ENCODE data around the gene TBC1D24. TPM values are rescaled to one million over a fixed set of nuclear protein-coding genes. Genes with fewer than 3 reads are reported as not detected.

TBC1D24 gene
- total RNA-seq, 3 donors from 2014 or later: 6.9 to 14.3 (median 8.5) TPM

GRCh38 chr16:2520097-2520783 lies 45.3 kb downstream of the TBC1D24 start, which contains the start of gene AMDHD2:
TSS of gene AMDHD2 (plus strand) at chr16:2520371. CDS start at chr16:2520459, 88 bp downstream.
- H3K36me3 ChIP-seq (ENCODE audit: low read depth): no peaks in the 10 kb centered on the region
- no peak for TF ChIP-seq CTCF (IDR thresholded peaks at IDR 0.05)
- peak; percentile 82 for ATAC-seq
- DNase-seq: peak; percentile 94 to 95 (median 94)
- no peaks in the 10 kb centered on the region for H3K9me3 ChIP-seq
- intact Hi-C loops (cut with DNase I, micrococcal nuclease): no loop called here
- H3K4me1 ChIP-seq (ENCODE audit: low read depth): peaks cover 62% of the 10 kb centered on the region
- H3K4me3 ChIP-seq: peak within 1 kb of the TSS; percentile 36

DNA sequence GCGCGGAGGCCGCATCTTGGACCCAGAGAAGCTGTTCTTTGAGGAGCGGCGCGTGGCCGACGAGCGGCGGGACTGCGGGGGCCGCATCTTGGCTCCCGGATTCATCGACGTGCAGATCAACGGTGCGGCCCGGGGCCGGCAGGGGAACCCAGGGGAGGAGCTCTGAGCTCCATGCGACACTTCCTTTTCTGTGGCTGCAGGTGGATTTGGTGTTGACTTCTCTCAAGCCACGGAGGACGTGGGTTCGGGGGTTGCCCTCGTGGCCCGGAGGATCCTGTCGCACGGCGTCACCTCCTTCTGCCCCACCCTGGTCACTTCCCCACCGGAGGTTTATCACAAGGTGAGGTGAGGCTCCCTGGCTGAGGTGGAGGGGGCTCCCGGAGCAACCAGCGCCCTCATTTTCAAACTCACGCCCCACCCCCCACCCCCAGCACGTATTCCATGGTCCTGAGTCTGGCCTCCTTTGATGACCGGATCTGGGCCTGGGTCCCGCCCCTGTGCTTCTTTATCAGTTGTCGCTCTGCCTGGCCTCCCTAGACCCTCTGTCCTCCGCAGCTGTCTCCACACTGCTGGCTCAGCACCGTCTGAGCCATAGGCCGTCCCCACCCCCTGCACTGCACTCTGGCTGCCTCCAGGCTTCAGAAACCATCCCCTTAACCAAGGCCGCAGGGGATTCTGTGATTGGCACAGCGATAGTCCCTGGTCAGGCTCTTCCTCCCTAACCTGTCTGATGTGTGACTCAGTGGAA lies 46.0 kb downstream of the TBC1D24 start:
- H3K9me3 ChIP-seq: no peaks in the 10 kb centered on the region
- H3K36me3 ChIP-seq (ENCODE audit: low read depth): no peaks in the 10 kb centered on the region
- H3K4me3 ChIP-seq: peak overlapping the region; percentile 36
- intact Hi-C loops (cut with DNase I, micrococcal nuclease): no loop called here
- H3K4me1 ChIP-seq (ENCODE audit: low read depth): peaks cover 56% of the 10 kb centered on the region
- DNase-seq (peak in 2 of 3 donors; percentile 63 to 86), ATAC-seq (peak; percentile 44)
- TF ChIP-seq CTCF (IDR thresholded peaks at IDR 0.05): no peak

DNA sequence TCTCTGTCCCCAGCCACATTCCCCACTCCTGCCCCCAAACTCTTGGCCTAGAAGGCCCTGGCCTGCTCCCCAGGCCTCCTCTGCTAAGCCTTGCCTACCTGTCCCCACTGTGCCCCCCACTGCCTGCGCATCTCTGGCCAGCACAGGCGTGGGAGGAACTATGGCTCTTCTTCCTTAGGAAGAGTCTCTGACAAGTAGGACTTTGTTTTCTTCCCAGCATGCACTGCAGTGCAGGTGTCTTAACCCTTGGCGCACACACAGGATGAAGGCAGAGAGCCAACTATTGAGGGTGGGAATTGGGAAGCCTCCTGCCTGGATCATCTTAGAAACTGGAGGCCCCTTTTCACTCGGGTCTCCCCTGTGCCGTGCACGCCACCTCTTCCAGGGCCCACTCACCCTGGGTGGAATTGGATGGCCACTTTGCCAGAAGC lies 48.9 kb downstream of the TBC1D24 start:
- DNase-seq (peak in 2 of 3 donors; percentile 38 to 62), ATAC-seq (peak; percentile 34)
- intact Hi-C loops (cut with DNase I, micrococcal nuclease): no loop called here
- TF ChIP-seq CTCF (IDR thresholded peaks at IDR 0.05): no peak
- H3K4me1 ChIP-seq (ENCODE audit: low read depth): peaks cover 30% of the 10 kb centered on the region
- H3K4me3 ChIP-seq: no peak overlapping the region
- H3K9me3 ChIP-seq: no peaks in the 10 kb centered on the region
- no peaks in the 10 kb centered on the region for H3K36me3 ChIP-seq (ENCODE audit: low read depth)

DNA sequence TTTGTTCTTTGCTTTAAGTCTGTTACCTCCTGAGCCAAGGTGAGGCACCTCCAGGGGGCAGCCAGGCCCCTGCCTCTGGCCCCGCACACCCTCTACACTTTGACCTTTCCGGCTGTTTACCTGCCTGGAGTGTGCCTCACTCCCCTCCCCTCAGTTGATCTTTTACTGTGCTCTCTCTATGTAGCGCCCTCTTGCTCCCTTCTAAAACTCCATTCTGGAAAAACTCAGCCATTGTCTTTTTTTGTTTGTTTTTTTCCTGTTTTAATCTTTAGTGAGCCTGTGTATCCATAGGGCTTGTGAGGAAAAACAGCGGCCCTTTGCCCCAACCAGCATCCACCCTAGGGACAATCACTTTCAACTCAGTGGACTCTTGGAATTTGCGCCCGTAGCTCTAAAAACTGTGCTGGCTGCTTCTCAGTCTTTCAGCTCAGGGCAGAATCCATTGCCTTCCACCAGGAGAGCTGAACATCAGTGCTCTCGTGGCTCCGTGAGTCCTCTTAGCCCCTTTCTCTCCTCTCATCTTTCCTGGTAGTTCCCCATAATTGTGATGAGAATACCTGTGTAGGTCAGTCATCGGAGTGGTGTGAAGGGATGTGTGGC lies 49.5 kb downstream of the TBC1D24 start:
- DNase-seq (peak in 1 of 3 donors; percentile 38), ATAC-seq (peak; percentile 11)
- H3K4me1 ChIP-seq (ENCODE audit: low read depth): peaks cover 24% of the 10 kb centered on the region
- no peaks in the 10 kb centered on the region for H3K36me3 ChIP-seq (ENCODE audit: low read depth)
- no peak overlapping the region for H3K4me3 ChIP-seq
- intact Hi-C loops (cut with DNase I, micrococcal nuclease): no loop called here
- no peaks in the 10 kb centered on the region for H3K9me3 ChIP-seq
- TF ChIP-seq CTCF (IDR thresholded peaks at IDR 0.05): no peak

- no peak overlapping the region for H3K4me3 ChIP-seq
- peaks cover 16% of the 10 kb centered on the region for H3K4me1 ChIP-seq (ENCODE audit: low read depth)
- TF ChIP-seq CTCF (IDR thresholded peaks at IDR 0.05): no peak
- peak in 2 of 3 donors; percentile 18 to 38 for DNase-seq
- H3K9me3 ChIP-seq: no peaks in the 10 kb centered on the region
- no peaks in the 10 kb centered on the region for H3K36me3 ChIP-seq (ENCODE audit: low read depth)
- intact Hi-C loops (cut with DNase I, micrococcal nuclease): no loop called here
- ATAC-seq: no peak
These were observed 51.2 kb downstream of the TBC1D24 start for GRCh38 chr16:2526135-2526534.
